ENCODE data around the gene ABTB2. TPM values are rescaled to one million over a fixed set of nuclear protein-coding genes. Genes with fewer than 3 reads are reported as not detected.

The ABTB2 gene
- total RNA-seq, 1 experiment from 2014 or later = 5.5 TPM

DNA sequence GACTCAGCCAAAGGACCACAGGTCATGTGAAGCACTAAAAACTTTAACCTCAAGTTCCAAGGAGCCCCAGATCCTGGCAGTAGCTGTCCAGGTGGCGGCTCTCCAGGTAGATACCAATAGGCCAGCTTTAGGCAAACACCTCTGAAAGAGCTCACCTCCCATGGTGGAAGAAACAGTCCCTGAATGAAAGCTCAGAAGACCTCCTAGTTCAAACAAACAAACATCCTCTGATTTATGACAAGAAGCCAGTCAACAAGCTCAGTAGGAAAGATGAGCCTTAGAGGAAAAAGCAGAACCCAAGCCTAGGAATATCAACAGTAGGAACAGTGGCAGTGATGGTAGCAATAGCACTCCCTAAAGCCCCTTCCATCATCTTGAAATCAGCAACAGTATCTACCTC, 17.2 kb downstream of the ABTB2 start:
- Histone ChIP-seq H3K23ac (ENCODE audit: insufficient read length, low read depth, low read length) (no peak overlapping the region), H2AFZ (ENCODE audit: low read length) (no peak overlapping the region), H2AK5ac (ENCODE audit: insufficient read length, low read length) (no peak overlapping the region), H3K4ac (ENCODE audit: low read depth, low read length) (no peak overlapping the region), H3K79me2 (ENCODE audit: insufficient read depth, low read length) (peaks cover 2% of the 10 kb centered on the region; the same call in 1 of the 2 replicates), H3T11ph (ENCODE audit: low read length) (no peak overlapping the region), H3K18ac (ENCODE audit: insufficient read length, low read depth, low read length) (no peak overlapping the region), H3K23me2 (ENCODE audit: insufficient read length, low read depth, low read length, poor library complexity, severe bottlenecking) (no peaks in the 10 kb centered on the region), H4K20me1 (ENCODE audit: control insufficient read depth, insufficient read depth, insufficient read length) (no peaks in the 10 kb centered on the region), H3K14ac (ENCODE audit: insufficient read depth, low read length) (no peak overlapping the region), H4K91ac (ENCODE audit: insufficient read length, low read depth, low read length) (no peak overlapping the region), H4K5ac (ENCODE audit: insufficient read length, low read depth, low read length) (no peak overlapping the region), H3K4me2 (ENCODE audit: insufficient read depth, insufficient read length, low read length) (no peak overlapping the region), H4K8ac (replicated peaks; ENCODE audit: insufficient read length, low read depth, low read length) (no peak overlapping the region), H3K27me3 (ENCODE audit: insufficient read depth, low read length) (no peaks in the 10 kb centered on the region), H3K27ac (ENCODE audit: insufficient read length, low read depth, low read length) (no peak overlapping the region), H2BK12ac (ENCODE audit: insufficient read length, low read depth, low read length) (no peak overlapping the region), H3K9me3 (ENCODE audit: control insufficient read depth, low read depth, low read length) (no peaks in the 10 kb centered on the region), H3K4me1 (ENCODE audit: insufficient read depth, low read length) (peaks cover 5% of the 10 kb centered on the region; the same call in 1 of the 2 replicates), H3K56ac (ENCODE audit: insufficient read length, low read depth, low read length) (no peak overlapping the region), H2BK20ac (ENCODE audit: low read depth, low read length, poor library complexity, severe bottlenecking) (no peak overlapping the region), H3K79me1 (ENCODE audit: insufficient read depth, low read depth, low read length, poor library complexity, severe bottlenecking) (no peaks in the 10 kb centered on the region), H3K9ac (ENCODE audit: extremely low read depth, insufficient read length, low read length) (no peak overlapping the region), H2BK5ac (ENCODE audit: insufficient read length, low read length) (no peak overlapping the region), H2BK15ac (ENCODE audit: low read depth, low read length) (no peak overlapping the region), H2BK120ac (ENCODE audit: low read depth, low read length, poor library complexity, severe bottlenecking) (no peak overlapping the region)
- no peak overlapping the region for H3K4me3 Mint-ChIP-seq
- H3K9me3 Mint-ChIP-seq = no peaks in the 10 kb centered on the region; a peak in 1 of 5 replicates
- no peak overlapping the region for H3K27ac Mint-ChIP-seq
- H3K4me1 Mint-ChIP-seq = peaks cover 23 to 31% of the 10 kb centered on the region in 2 experiments
- DNase-seq = no peak
- WGBS (ENCODE audit: extremely low coverage, insufficient read length, low lambda C conversion rate) = no CpG with 5 or more reads among the region's 1 CpG
- H3K27me3 Mint-ChIP-seq (ENCODE audit: low read depth) = no peaks in the 10 kb centered on the region
- TF ChIP-seq, protein P1, sequence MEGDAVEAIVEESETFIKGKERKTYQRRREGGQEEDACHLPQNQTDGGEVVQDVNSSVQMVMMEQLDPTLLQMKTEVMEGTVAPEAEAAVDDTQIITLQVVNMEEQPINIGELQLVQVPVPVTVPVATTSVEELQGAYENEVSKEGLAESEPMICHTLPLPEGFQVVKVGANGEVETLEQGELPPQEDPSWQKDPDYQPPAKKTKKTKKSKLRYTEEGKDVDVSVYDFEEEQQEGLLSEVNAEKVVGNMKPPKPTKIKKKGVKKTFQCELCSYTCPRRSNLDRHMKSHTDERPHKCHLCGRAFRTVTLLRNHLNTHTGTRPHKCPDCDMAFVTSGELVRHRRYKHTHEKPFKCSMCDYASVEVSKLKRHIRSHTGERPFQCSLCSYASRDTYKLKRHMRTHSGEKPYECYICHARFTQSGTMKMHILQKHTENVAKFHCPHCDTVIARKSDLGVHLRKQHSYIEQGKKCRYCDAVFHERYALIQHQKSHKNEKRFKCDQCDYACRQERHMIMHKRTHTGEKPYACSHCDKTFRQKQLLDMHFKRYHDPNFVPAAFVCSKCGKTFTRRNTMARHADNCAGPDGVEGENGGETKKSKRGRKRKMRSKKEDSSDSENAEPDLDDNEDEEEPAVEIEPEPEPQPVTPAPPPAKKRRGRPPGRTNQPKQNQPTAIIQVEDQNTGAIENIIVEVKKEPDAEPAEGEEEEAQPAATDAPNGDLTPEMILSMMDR (conservative IDR thresholded peaks at IDR 0.05) = no peak
- H3K36me3 Mint-ChIP-seq (ENCODE audit: insufficient read depth in 1 of 3, low read depth in 3 of 3) = no peaks in the 10 kb centered on the region; a peak in 1 of 7 replicates
